NCI-H526 treated with DMSO at 0.1 percent for 48 hours (cell line): ENCODE measurements around the gene CCNY.
"Not testable (repeated sequence)": the region's sequence is repeated elsewhere in the genome, so short reads cannot be mapped to it uniquely, and the experiment has no call there.

Source experiments
- DNase-seq: peaks from one replicate; lab custom pipeline; 2025; lab: John Stamatoyannopoulos, UW

The CCNY gene

GRCh38 chr10:35406003-35406630, 69.8 kb downstream of the CCNY start:
- DNase-seq: not testable (repeated sequence)

- DNase-seq: not testable (repeated sequence)
Observed at GRCh38 chr10:35407696-35408095, 71.4 kb downstream of the CCNY start.

- no peak for DNase-seq
Observed at GRCh38 chr10:35409094-35409582, 72.8 kb downstream of the CCNY start.

GRCh38 chr10:35409808-35410207, 73.5 kb downstream of the CCNY start:
- DNase-seq: no peak

GRCh38 chr10:35412003-35412723, 75.9 kb downstream of the CCNY start:
- DNase-seq: no peak

GRCh38 chr10:35412900-35413491, 76.7 kb downstream of the CCNY start:
- DNase-seq: no peak

- no peak for DNase-seq
Observed at GRCh38 chr10:35413985-35414861, 77.9 kb downstream of the CCNY start.

- DNase-seq: no peak
Observed at GRCh38 chr10:35415505-35415904, 79.2 kb downstream of the CCNY start.

- no peak for DNase-seq
Observed at GRCh38 chr10:35416619-35417312, 80.5 kb downstream of the CCNY start.

GRCh38 chr10:35417313-35417625, 81.0 kb downstream of the CCNY start:
- no peak for DNase-seq

- no peak for DNase-seq
Observed at GRCh38 chr10:35417795-35418194, 81.5 kb downstream of the CCNY start.

GRCh38 chr10:35418580-35418979, 82.3 kb downstream of the CCNY start:
- not testable (repeated sequence) for DNase-seq

- no peak for DNase-seq
Observed at GRCh38 chr10:35420044-35420443, 83.7 kb downstream of the CCNY start.

- DNase-seq: no peak
Observed at GRCh38 chr10:35420827-35421552, 84.7 kb downstream of the CCNY start.

GRCh38 chr10:35421553-35422178, 85.4 kb downstream of the CCNY start:
- DNase-seq: no peak

- DNase-seq: no peak
Observed at GRCh38 chr10:35422228-35422627, 85.9 kb downstream of the CCNY start.

- no peak for DNase-seq
Observed at GRCh38 chr10:35423505-35424306, 87.4 kb downstream of the CCNY start.

- no peak for DNase-seq
Observed at GRCh38 chr10:35424680-35425285, 88.5 kb downstream of the CCNY start.

- DNase-seq: no peak
Observed at GRCh38 chr10:35425595-35425994, 89.3 kb downstream of the CCNY start.
